PC-3 (cell line): ENCODE data around the gene RSPH6A. TPM values are rescaled to one million over a fixed set of nuclear protein-coding genes. Genes with fewer than 3 reads are reported as not detected.
A peak's percentile ranks its signal among the peaks of the same experiment; 100 is the strongest.

Experiments
- ATAC-seq: fragments of 200-7000 bp; cut with Tn5 transposase; 2 replicates; pipeline ENCODE4 v1.9.1; 2020; ENCODE audit warnings: mild to moderate bottlenecking, moderate library complexity
- BruUV-seq: library from RNA; stranded (reverse); fragments of 400-500 nt; replicated peaks from 2 replicates; lab custom pipeline; 2021; lab: Mats Ljungman, UMichigan
- CTCF ChIA-PET: fragments of 300-600 bp; sonication (Branson Sonifier 250); formaldehyde crosslinking; loops from one replicate; lab custom pipeline; 2022; ENCODE audit warnings: antibody characterized with exemption; lab: Charles Lee
- POLR2A ChIA-PET: fragments of 300-600 bp; sonication (Branson Sonifier 250); formaldehyde crosslinking; loops from one replicate; lab custom pipeline; 2022; ENCODE audit warnings: antibody characterized with exemption; ENCODE audit not compliant: unreplicated experiment; lab: Charles Lee
- DNase-seq: peaks from one replicate; pipeline ENCODE4 v3.0.0-alpha.2; 2015
- H2AFZ ChIP-seq: fragments of 300-600 bp; sonication (generic); 2 replicates; pipeline ENCODE4 v1.6.0; 2016; ENCODE audit warnings: antibody characterized with exemption, low read length
- H3F3A ChIP-seq: fragments of 300-600 bp; sonication (generic); one replicate; pipeline ENCODE4 v1.6.0; 2017; ENCODE audit warnings: antibody characterized with exemption, low read length, control low read depth, mild to moderate bottlenecking; ENCODE audit not compliant: unreplicated experiment
- H3K27ac ChIP-seq: fragments of 300-600 bp; sonication (generic); 2 replicates; pipeline ENCODE4 v1.5.1; 2016; ENCODE audit warnings: mild to moderate bottlenecking, low read length
- H3K27me3 ChIP-seq: fragments of 300-600 bp; sonication (generic); 2 replicates; pipeline ENCODE4 v1.6.1; 2016; ENCODE audit warnings: low read length, mixed read lengths
- H3K36me3 ChIP-seq: fragments of 300-600 bp; sonication (generic); 2 replicates; pipeline ENCODE4 v1.6.1; 2016; ENCODE audit warnings: low read depth, mixed run types, low read length, mixed read lengths
- H3K4me1 ChIP-seq: fragments of 300-600 bp; sonication (generic); 2 replicates; pipeline ENCODE4 v1.5.1; 2016; ENCODE audit warnings: low read length; ENCODE audit not compliant: insufficient read depth
- H3K4me2 ChIP-seq: fragments of 300-600 bp; sonication (generic); 2 replicates; pipeline ENCODE4 v1.6.0; 2016; ENCODE audit warnings: low read length
- H3K4me3 ChIP-seq: fragments of 300-600 bp; sonication (generic); 2 replicates; pipeline ENCODE4 v1.5.1; 2016; ENCODE audit warnings: mild to moderate bottlenecking, low read length, mixed read lengths
- H3K79me2 ChIP-seq: fragments of 300-600 bp; sonication (generic); 2 replicates; pipeline ENCODE4 v1.6.1; 2017; ENCODE audit warnings: low read length, mixed read lengths
- H3K9ac ChIP-seq: fragments of 300-600 bp; sonication (generic); 2 replicates; pipeline ENCODE4 v1.6.0; 2016; ENCODE audit warnings: mild to moderate bottlenecking, low read length
- H3K9me2 ChIP-seq: fragments of 300-600 bp; sonication (generic); replicated peaks from 2 replicates; pipeline ENCODE4 v1.6.1; 2016; ENCODE audit warnings: mixed run types, low read length, mixed read lengths
- H3K9me3 ChIP-seq: fragments of 300-600 bp; sonication (generic); 2 replicates; pipeline ENCODE4 v1.6.1; 2016; ENCODE audit warnings: low read length, mixed read lengths
- H4K20me1 ChIP-seq: fragments of 300-600 bp; sonication (generic); 2 replicates; pipeline ENCODE4 v1.6.1; 2016; ENCODE audit warnings: low read length, mixed read lengths
- CTCF ChIP-seq: fragments of 300-600 bp; sonication (generic); conservative IDR thresholded peaks from 2 replicates; pipeline ENCODE4 v1.5.1; 2017; ENCODE audit warnings: antibody characterized with exemption, low read depth, mild to moderate bottlenecking, low read length
- EZH2 ChIP-seq: fragments of 300-600 bp; sonication (generic); IDR thresholded peaks from one replicate; pipeline ENCODE4 v1.6.1; 2017; ENCODE audit warnings: antibody characterized with exemption, mild to moderate bottlenecking, low read length; ENCODE audit not compliant: unreplicated experiment
- EZH2phosphoT487 ChIP-seq: fragments of 300-600 bp; sonication (generic); IDR thresholded peaks from 2 replicates; pipeline ENCODE4 v1.6.1; 2018; ENCODE audit warnings: mild to moderate bottlenecking, antibody characterized with exemption, low read length, borderline replicate concordance
- intact Hi-C: fragments of 100-400 bp; cut with micrococcal nuclease; formaldehyde crosslinking; loops from 2 replicates; pipeline ENCODE4 v1.9.0; 2023
- total RNA-seq: library from RNA; depleted of rRNA; stranded (reverse); fragments of >200 nt; gene quantifications from 2 replicates; pipeline ENCODE4 v1.2.3, GENCODE V29; 2014

The RSPH6A gene
- total RNA-seq, 1 experiment from 2014 or later, result not detected

DNA sequence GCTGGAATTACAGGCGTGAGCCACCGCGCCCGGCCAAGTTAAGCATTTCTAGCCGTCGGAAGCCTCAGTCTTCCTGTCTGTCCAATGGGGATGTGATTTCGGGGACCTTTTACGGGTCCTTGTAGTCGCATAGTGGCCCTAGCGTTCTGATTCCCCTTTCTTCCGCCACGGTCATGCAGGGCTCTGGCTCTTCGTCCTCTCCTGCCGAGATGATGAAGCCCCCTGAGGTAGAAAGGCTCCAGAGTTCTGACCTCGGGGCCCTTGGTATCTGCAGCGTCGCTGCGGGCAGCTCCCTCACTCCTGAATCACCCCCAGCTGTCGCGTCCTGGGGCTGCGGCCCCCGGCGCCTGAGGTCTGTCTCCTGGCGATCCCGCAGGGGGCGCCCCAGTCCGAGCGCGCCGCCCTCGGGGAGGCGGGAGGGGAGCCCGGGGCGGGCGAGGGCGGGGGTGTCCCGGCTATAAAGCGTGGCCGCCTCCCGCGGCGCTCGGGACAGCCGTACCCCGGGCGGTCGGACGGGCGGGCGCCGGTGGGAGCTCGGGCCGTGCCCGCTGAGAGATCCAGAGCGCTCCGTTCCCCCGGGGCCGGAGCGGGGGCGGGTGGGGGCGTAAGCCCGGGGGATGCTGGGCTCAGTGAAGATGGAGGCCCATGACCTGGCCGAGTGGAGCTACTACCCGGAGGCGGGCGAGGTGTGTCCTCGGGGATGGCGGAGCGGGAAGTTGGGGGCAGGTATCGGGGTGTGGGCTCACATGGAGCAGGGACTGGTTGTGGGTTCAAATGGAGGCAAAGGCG, 48.9 kb upstream of the RSPH6A start, which contains the start of gene FOXA3:
Gene FOXA3, plus strand, starts transcription at position 487 of the 789 bp plus-strand sequence. Its CDS starts 131 bp downstream, at position 618.
- DNase-seq, result peak; percentile 39
- Histone ChIP-seq H3K9ac (no peak within 1 kb of the TSS), H3K9me2 (no peaks in the 10 kb centered on the region), H3K4me1 (no peaks in the 10 kb centered on the region), H4K20me1 (no peaks in the 10 kb centered on the region), H3K27ac (no peak within 1 kb of the TSS), H3K27me3 (peaks cover 13% of the 10 kb centered on the region), H3K36me3 (peaks cover under 1% of the 10 kb centered on the region; the same call in 1 of the 2 replicates), H3K79me2 (peaks cover 23% of the 10 kb centered on the region), H3K4me3 (peak within 1 kb of the TSS; percentile 82), H3K9me3 (no peaks in the 10 kb centered on the region), H2AFZ (peak within 1 kb of the TSS; percentile 62), H3F3A (no peaks in the 10 kb centered on the region), H3K4me2 (peak within 1 kb of the TSS; percentile 81)
- TF ChIP-seq CTCF (peak; percentile 53), EZH2 (peak; percentile 69), EZH2phosphoT487 (no peak)
- ChIA-PET POLR2A (interaction anchor here (0.6 kb wide), 1 partner anchor 71 kb away, joined by 3 read pairs; no protein-coding TSS in a partner anchor), CTCF (interaction anchor here (0.6 to 1.6 kb wide), 5 partner anchors 8 to 334 kb away, joined by 3 to 9 read pairs (median 6); partner anchors contain the start of gene DMWD)
- no TSS peak for BruUV-seq
- intact Hi-C loops, result loop anchor here (2.0 kb wide), 1 partner anchor 19 kb away; no protein-coding TSS in a partner anchor
- ATAC-seq, result no peak; the same call in 1 of the 2 replicates

DNA sequence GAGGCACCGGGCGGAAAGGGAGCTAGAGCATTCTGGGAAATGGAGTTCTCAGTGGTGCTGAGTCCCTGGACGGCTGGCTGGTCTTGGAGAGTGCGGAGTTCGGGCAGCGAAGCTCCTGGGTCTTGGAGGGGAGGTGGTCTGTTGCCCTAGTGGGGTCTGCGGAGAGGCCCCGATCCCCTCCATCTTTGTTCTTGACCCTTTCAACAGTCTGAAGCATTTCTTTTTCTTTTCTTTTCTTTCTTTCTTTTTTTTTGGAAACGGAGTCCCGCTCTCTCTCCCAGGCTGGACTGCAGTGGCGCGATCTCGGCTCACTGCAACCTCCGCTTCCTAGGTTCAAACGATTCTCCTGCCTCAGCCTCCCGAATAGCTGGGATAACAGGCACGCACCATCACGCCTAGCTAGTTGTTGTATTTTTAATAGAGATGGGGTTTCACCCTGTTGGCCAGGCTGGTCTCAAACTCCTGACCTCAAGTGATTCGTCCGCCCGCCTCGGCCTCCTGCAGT, 48.3 kb upstream of the RSPH6A start:
- Histone ChIP-seq H3F3A (no peaks in the 10 kb centered on the region), H3K4me2 (peak overlapping the region; percentile 81), H3K9me3 (no peaks in the 10 kb centered on the region), H2AFZ (peak overlapping the region; percentile 62; the same call in 1 of the 2 replicates), H3K9me2 (no peaks in the 10 kb centered on the region), H3K4me1 (no peaks in the 10 kb centered on the region), H3K4me3 (peak overlapping the region; percentile 82), H3K9ac (no peak overlapping the region), H3K36me3 (peaks cover 2% of the 10 kb centered on the region; the same call in 1 of the 2 replicates), H3K27me3 (peaks cover 13% of the 10 kb centered on the region), H3K79me2 (peaks cover 23% of the 10 kb centered on the region), H4K20me1 (no peaks in the 10 kb centered on the region), H3K27ac (no peak overlapping the region)
- POLR2A ChIA-PET, result interaction anchor here (0.5 to 0.6 kb wide), 2 partner anchors 70 to 171 kb away, joined by 3 to 4 read pairs; partner anchors contain the start of gene SNRPD2
- ATAC-seq (no peak), DNase-seq (no peak)
- TF ChIP-seq EZH2 (no peak), EZH2phosphoT487 (no peak), CTCF (no peak)
- intact Hi-C loops, result loop anchor here (2.0 kb wide), 1 partner anchor 19 kb away; no protein-coding TSS in a partner anchor
- CTCF ChIA-PET, result interaction anchor here (0.6 to 1.6 kb wide), 5 partner anchors 8 to 334 kb away, joined by 3 to 9 read pairs (median 6); partner anchors contain the start of gene DMWD
- no TSS peak for BruUV-seq
